ENCODE data around the gene THBS4. TPM values are rescaled to one million over a fixed set of nuclear protein-coding genes. Genes with fewer than 3 reads are reported as not detected.

Gene THBS4
- total RNA-seq: 0.91 and 15.1 TPM in 2 replicates

DNA sequence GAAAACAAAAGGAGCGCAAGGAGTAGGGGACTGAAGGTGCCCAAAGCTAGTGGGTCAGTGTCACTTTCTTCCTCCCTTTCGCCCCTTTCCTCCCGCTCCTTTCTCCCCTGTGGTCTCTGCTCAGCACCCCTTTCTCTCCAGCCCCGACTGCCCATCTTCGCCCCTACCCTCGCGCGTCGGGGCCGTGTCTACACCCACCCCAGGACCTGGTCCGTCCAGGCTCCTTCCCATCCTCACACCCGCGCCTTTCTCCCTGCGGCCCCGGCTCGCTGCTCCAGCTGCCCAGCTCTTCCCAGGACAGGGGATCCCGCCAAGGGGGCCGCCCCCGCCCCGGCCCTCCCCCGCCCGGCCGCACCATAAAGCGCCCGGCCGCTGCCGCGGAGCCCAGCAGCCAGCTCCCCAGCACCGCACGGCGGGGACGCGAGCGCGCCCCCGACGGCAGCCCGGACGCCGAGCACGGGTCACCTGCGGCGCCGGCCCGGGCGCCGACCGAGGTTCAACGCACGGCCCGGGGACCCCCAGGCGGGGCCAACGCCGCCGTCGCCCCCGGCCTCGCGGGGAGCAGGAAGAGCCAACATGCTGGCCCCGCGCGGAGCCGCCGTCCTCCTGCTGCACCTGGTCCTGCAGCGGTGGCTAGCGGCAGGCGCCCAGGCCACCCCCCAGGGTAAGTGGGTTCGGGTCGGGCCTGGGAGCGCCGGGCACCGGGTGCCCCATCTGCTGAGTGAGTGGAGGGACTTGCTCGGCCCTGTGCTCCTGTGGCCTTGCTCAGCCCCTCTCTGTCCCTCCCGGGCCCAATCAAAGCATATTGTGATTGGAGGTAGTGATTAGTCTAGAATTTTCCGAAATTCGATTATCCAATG, at the start of gene THBS4:
Gene THBS4 (plus strand): TSS at position 387 of the 860 bp plus-strand sequence. CDS start 190 bp downstream, at position 577.

DNA sequence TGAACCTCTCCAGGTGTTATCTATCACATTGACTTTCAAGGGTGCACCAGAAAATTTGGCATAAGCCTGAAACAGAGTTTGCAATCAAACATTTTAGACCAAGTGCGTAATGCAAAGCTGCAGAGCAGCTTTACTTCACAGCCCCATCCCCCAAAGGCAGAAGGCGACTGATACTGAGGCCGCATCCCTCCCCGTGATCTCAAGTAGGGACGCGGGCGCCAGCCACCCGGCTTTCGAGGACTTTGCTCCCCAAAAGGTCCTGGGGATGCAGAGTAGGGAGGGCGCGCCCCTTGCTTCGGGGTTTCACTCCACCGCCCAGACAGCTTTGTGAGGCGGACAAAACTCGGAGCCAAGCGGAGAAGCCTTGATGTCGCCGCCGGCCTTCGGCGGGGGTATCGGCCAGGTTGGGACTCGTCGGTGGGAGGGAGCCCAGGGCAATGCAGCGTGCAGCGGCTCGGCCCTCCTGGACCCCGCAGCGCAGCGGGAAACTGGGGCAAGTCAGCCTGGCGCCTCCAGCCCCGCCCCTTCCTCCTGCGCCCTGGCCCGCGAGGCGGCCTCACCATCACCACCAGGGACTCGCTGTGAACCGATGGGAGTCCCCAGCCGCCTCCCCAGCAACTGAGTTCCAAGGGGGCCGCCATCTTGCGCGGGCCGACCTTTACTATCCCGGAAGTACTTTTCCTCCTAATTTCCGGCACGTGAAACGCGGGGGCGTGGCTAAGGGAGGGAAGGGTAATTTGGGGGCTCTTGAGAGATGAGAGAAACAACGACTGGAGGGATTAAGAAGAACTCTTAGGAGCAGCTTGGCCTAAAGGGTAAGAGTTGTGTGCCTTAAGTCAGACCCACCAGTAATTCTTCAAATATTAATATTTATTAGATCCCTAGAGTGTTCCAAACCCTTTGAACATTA, 44.3 kb upstream of the THBS4 start, which contains the start of gene MTX3:
Gene MTX3 (minus strand): TSS at position 665 of the 910 bp plus-strand sequence. CDS start 24 bp downstream, at position 641.

Other genes with a start within 250 kb of the THBS4 start
- 7.1 and 13.3 TPM in 2 replicates for gene MTX3, start 44.1 kb upstream of the THBS4 start, total RNA-seq
- 4.7 and 7.1 TPM in 2 replicates for gene SERINC5, start 220.7 kb downstream of the THBS4 start, total RNA-seq

Measured in epithelial cell of alveolus of lung (primary cell).